K562 (cell line): ENCODE data around the gene CACNA1A. TPM values are rescaled to one million over a fixed set of nuclear protein-coding genes. Genes with fewer than 3 reads are reported as not detected.

Source experiments
- ATF7 ChIP-seq: fragments of 450-650 bp; IDR thresholded peaks from 2 replicates; pipeline ENCODE4 v1.7.1; 2014; ENCODE audit warnings: mild to moderate bottlenecking, moderate library complexity
- FOS ChIP-seq: IDR thresholded peaks from 3 replicates; pipeline ENCODE4 v1.6.1; 2011; ENCODE audit not compliant: insufficient read length; ENCODE audit errors: extremely low read depth
- HOMEZ ChIP-seq: fragments of 250-450 bp; sonication (Bioruptor Pico); IDR thresholded peaks from 2 replicates; pipeline ENCODE4 v1.4.0; 2020; ENCODE audit warnings: mild to moderate bottlenecking, moderate library complexity
- MAZ ChIP-seq, 2 experiments: fragments of 450-650 bp in 1 of 2; sonication (generic) in 1 of 2; formaldehyde crosslinking; IDR thresholded peaks in 1 of 2; conservative IDR thresholded peaks in 1 of 2; 2 replicates each; pipeline versions ENCODE4 v1.4.0 to v1.5.0; 2020; ENCODE audit warnings: mild to moderate bottlenecking in 1 of 2, missing genetic modification reagents in 1 of 2
- MTF1 ChIP-seq: fragments of 250-450 bp; sonication (Bioruptor Pico); IDR thresholded peaks from 2 replicates; pipeline ENCODE4 v1.9.0; 2021; ENCODE audit warnings: moderate library complexity, mild to moderate bottlenecking, inconsistent platforms, borderline replicate concordance
- NFIC ChIP-seq: fragments of 450-650 bp; IDR thresholded peaks from 2 replicates; pipeline ENCODE4 v1.6.1; 2017; ENCODE audit warnings: mild to moderate bottlenecking, inconsistent platforms
- NR2C2 ChIP-seq, 2 experiments: fragments of 200-800 bp in 1 of 2; sonication (Bioruptor generic) in 1 of 2; sonication (generic) in 1 of 2; formaldehyde crosslinking in 1 of 2; IDR thresholded peaks; 2 replicates each; pipeline versions ENCODE4 v1.6.1 to v1.8.0; 2016 to 2022; ENCODE audit warnings: mild to moderate bottlenecking in 1 of 2, missing compliant biosample characterization in 1 of 2, missing genetic modification characterization in 1 of 2, missing genetic modification reagents in 1 of 2
- RBM17 ChIP-seq: fragments of 200-400 bp; formaldehyde crosslinking; IDR thresholded peaks from 2 replicates; pipeline ENCODE4 v1.6.1; 2017; ENCODE audit warnings: low read depth, mild to moderate bottlenecking, low read length, borderline replicate concordance
- RERE ChIP-seq: sonication (generic); formaldehyde crosslinking; IDR thresholded peaks from 2 replicates; pipeline ENCODE4 v1.8.0; 2023; ENCODE audit warnings: missing genetic modification reagents, mild to moderate bottlenecking, borderline replicate concordance
- SMAD1 ChIP-seq: fragments of 150-350 bp; IDR thresholded peaks from 2 replicates; pipeline ENCODE4 v1.6.1; 2014; ENCODE audit warnings: low read length, low read depth; ENCODE audit not compliant: partially characterized antibody
- SNAPC5 ChIP-seq: fragments of 250-450 bp; sonication (Bioruptor Pico); IDR thresholded peaks from 2 replicates; pipeline ENCODE4 v1.8.0; 2021; ENCODE audit warnings: moderate library complexity, mild to moderate bottlenecking, inconsistent platforms
- polyA plus RNA-seq, 8 experiments: library from polyadenylated mRNA; depleted of rRNA in 4 of 8; stranded (reverse) in 5 of 8; unstranded in 3 of 8; fragments of >200 nt; fragmentation: Nextera tagmentation in 2 of 8; fragmentation: Illumina TruSeq in 1 of 8; extraction: Ambion mirVana in 2 of 8; extraction: Trizol in 1 of 8; gene quantifications; 2 replicates each; pipeline versions ENCODE4 v1.2.1 to v1.2.3, GENCODE V29; 2011 to 2014; ENCODE audit warnings: inconsistent platforms in 1 of 8, missing spikeins in 1 of 8
- total RNA-seq, 7 experiments: library from RNA; depleted of rRNA in 6 of 7; stranded (reverse); fragments of >200 nt in 6 of 7; fragmentation: Illumina TruSeq in 2 of 7; extraction: Trizol in 2 of 7; gene quantifications; 2 replicates each; pipeline versions ENCODE4 v1.2.1 to v1.2.3, GENCODE V29; 2011 to 2021; ENCODE audit warnings: low replicate concordance in 1 of 7
- TF ChIP-seq, protein P1 (sequence below), 2 experiments: fragments of 450-650 bp in 1 of 2; sonication (generic) in 1 of 2; formaldehyde crosslinking in 1 of 2; IDR thresholded peaks in 1 of 2; conservative IDR thresholded peaks in 1 of 2; 2 replicates each; pipeline versions ENCODE4 v1.6.1 to v1.8.1; 2016 to 2023; ENCODE audit warnings: mild to moderate bottlenecking in 2 of 2, moderate library complexity in 2 of 2, inconsistent platforms in 1 of 2, missing genetic modification reagents in 1 of 2
- TF ChIP-seq, protein P2 (sequence below): fragments of 250-450 bp; sonication (Bioruptor Pico); IDR thresholded peaks from 2 replicates; pipeline ENCODE4 v1.4.0; 2020; ENCODE audit warnings: mild to moderate bottlenecking, moderate library complexity

CACNA1A gene
- total and polyA plus RNA-seq, 9 of the 15 experiments (the other 6 are each of a cell fraction or from before 2014, with no cell fraction given), result 0.03 to 0.20 (median 0.09) TPM; not detected in 1

DNA sequence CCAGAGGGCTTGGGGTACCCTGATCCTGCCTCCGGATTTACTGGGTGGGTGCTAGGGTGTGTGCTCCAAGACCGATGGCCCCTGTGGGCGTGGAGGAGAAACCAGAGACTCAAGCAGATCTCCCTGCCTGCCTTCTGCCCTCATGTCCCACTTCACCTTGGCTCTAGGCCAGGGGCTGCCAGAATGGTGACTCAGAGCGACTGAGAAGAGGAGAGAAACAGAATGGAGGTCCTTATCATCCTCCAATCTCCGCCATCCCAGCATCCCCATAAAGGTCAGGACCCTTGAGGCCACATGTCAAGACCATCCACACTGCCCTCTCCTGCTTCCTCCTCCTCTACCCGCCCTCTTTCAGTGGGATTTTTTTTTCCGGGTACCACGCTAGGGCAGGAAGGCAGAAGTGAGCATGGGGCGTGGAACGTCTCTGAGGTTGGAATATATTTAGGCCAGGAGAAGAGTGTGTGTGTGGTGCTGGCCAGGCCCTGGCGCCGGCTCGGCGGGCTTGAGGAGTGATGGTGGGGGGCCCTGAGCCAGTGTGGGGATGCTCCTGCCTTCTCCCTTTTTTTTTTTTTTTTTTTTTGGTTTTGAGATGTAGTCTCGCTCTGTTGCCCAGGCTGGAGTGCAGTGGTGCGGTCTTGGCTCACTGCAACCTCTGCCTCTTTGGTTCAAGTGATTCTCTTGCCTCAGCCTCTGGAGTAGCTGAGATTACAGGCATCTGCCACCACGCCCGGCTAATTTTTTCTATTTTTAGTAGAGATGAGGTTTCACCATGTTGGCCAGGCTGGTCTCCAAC is 333.7 kb downstream of the CACNA1A start (continued):
- TF ChIP-seq, protein P1, sequence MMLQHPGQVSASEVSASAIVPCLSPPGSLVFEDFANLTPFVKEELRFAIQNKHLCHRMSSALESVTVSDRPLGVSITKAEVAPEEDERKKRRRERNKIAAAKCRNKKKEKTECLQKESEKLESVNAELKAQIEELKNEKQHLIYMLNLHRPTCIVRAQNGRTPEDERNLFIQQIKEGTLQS (IDR thresholded peaks at IDR 0.05), result peak; percentile 84
- TF ChIP-seq, protein P1 (CRISPR knock-in tag; conservative IDR thresholded peaks at IDR 0.05), result no peak
- TF ChIP-seq, protein P2, sequence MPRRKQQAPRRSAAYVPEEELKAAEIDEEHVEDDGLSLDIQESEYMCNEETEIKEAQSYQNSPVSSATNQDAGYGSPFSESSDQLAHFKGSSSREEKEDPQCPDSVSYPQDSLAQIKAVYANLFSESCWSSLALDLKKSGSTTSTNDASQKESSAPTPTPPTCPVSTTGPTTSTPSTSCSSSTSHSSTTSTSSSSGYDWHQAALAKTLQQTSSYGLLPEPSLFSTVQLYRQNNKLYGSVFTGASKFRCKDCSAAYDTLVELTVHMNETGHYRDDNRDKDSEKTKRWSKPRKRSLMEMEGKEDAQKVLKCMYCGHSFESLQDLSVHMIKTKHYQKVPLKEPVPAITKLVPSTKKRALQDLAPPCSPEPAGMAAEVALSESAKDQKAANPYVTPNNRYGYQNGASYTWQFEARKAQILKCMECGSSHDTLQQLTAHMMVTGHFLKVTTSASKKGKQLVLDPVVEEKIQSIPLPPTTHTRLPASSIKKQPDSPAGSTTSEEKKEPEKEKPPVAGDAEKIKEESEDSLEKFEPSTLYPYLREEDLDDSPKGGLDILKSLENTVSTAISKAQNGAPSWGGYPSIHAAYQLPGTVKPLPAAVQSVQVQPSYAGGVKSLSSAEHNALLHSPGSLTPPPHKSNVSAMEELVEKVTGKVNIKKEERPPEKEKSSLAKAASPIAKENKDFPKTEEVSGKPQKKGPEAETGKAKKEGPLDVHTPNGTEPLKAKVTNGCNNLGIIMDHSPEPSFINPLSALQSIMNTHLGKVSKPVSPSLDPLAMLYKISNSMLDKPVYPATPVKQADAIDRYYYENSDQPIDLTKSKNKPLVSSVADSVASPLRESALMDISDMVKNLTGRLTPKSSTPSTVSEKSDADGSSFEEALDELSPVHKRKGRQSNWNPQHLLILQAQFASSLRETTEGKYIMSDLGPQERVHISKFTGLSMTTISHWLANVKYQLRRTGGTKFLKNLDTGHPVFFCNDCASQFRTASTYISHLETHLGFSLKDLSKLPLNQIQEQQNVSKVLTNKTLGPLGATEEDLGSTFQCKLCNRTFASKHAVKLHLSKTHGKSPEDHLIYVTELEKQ (CRISPR knock-in tag), result no peak
- TF ChIP-seq HOMEZ (CRISPR knock-in tag), result no peak
- 0 out of 4 replicates have a peak, but pooled peaks of 1 of the 2 experiments have one; percentile 35 for TF ChIP-seq MAZ (CRISPR knock-in tag; conservative IDR thresholded peaks at IDR 0.05 in 1 of 2, IDR thresholded peaks at IDR 0.05 in 1 of 2)
- TF ChIP-seq MTF1 (CRISPR knock-in tag), result no peak
- TF ChIP-seq RBM17, result no peak
- TF ChIP-seq FOS, result peak; percentile 28
- no peak for TF ChIP-seq SNAPC5 (CRISPR knock-in tag)
- TF ChIP-seq ATF7, result 0 out of 2 replicates have a peak, but pooled peaks have one; percentile 41
- peak; percentile 27 for TF ChIP-seq SMAD1
- TF ChIP-seq RERE (CRISPR knock-in tag), result no peak
- TF ChIP-seq NFIC, result peak; percentile 98
- peak; percentile 31; the same call in 1 of the 2 replicates for TF ChIP-seq NR2C2 (CRISPR knock-in tag; IDR thresholded peaks at IDR 0.05)
- peak; percentile 90 for TF ChIP-seq NR2C2 (tag; IDR thresholded peaks at IDR 0.05)
